Fibroblast of lung (primary cell): ENCODE measurements around the gene TCOF1. TPM values are rescaled to one million over a fixed set of nuclear protein-coding genes. Genes with fewer than 3 reads are reported as not detected.

Experiments used
- DNase-seq, 2 donors: peaks; one replicate each; pipeline versions ENCODE4 v3.0.0 to v3.0.0-alpha.2; 2010; ENCODE audit warnings: low read depth in 2 of 2
- H2AFZ ChIP-seq: 2 replicates; pipeline ENCODE4 v1.5.1; 2012; ENCODE audit warnings: low read length, control low read depth, inconsistent platforms
- H3K27ac ChIP-seq: 2 replicates; pipeline ENCODE4 v1.5.1; 2011; ENCODE audit warnings: low read length, control low read depth; ENCODE audit not compliant: insufficient read depth
- H3K27me3 ChIP-seq: 2 replicates; pipeline ENCODE4 v1.5.1; 2011; ENCODE audit warnings: mild to moderate bottlenecking, low read length; ENCODE audit not compliant: control insufficient read depth, insufficient read depth
- H3K36me3 ChIP-seq: 2 replicates; pipeline ENCODE4 v1.5.1; 2011; ENCODE audit warnings: low read length; ENCODE audit not compliant: control insufficient read depth, insufficient read depth
- H3K4me1 ChIP-seq: 2 replicates; pipeline ENCODE4 v1.5.1; 2011; ENCODE audit warnings: low read length; ENCODE audit not compliant: control insufficient read depth, insufficient read depth; ENCODE audit errors: extremely low read depth
- H3K4me2 ChIP-seq: 2 replicates; pipeline ENCODE4 v1.5.1; 2011; ENCODE audit warnings: low read length, control low read depth; ENCODE audit not compliant: insufficient read depth; ENCODE audit errors: extremely low read depth
- H3K4me3 ChIP-seq, 4 experiments: fragments of 200-600 bp in 1 of 4; sonication (generic) in 1 of 4; replicated peaks in 1 of 4; 2 replicates each; pipeline ENCODE4 v1.5.1; 2011 to 2016; ENCODE audit warnings: low read length in 4 of 4, low read depth in 3 of 4, mild to moderate bottlenecking in 3 of 4, control low read depth in 2 of 4, inconsistent platforms in 1 of 4, mixed read lengths in 1 of 4; ENCODE audit not compliant: insufficient read depth in 1 of 4; ENCODE audit errors: control extremely low read depth in 1 of 4
- H3K79me2 ChIP-seq: 2 replicates; pipeline ENCODE4 v1.5.1; 2012; ENCODE audit warnings: mild to moderate bottlenecking, low read length, inconsistent platforms; ENCODE audit not compliant: control insufficient read depth, insufficient read depth
- H3K9ac ChIP-seq: 2 replicates; pipeline ENCODE4 v1.5.1; 2011; ENCODE audit warnings: mild to moderate bottlenecking, low read length, control low read depth; ENCODE audit not compliant: insufficient read depth
- H3K9me3 ChIP-seq: 2 replicates; pipeline ENCODE4 v1.5.1; 2012; ENCODE audit warnings: low read depth, low read length; ENCODE audit not compliant: control insufficient read depth, insufficient read depth
- H4K20me1 ChIP-seq: 2 replicates; pipeline ENCODE4 v1.5.1; 2011; ENCODE audit warnings: low read length; ENCODE audit not compliant: control insufficient read depth, insufficient read depth; ENCODE audit errors: extremely low read depth
- EZH2 ChIP-seq: IDR thresholded peaks from 2 replicates; pipeline ENCODE4 v1.5.1; 2012; ENCODE audit warnings: low read length, control low read depth, mild to moderate bottlenecking; ENCODE audit errors: missing control alignments
- polyA plus RNA-seq, 2 donors: library from polyadenylated mRNA; depleted of rRNA in 1 of 2; stranded (reverse) in 1 of 2; unstranded in 1 of 2; fragments of >200 nt; gene quantifications; 2 replicates each; pipeline ENCODE4 v1.2.1, GENCODE V29; 2011 to 2012; ENCODE audit warnings: missing spikeins in 1 of 2
- total RNA-seq: library from RNA; depleted of rRNA; stranded (reverse); fragments of >200 nt; gene quantifications from 2 replicates; pipeline ENCODE4 v1.2.1, GENCODE V29; 2014
- TF ChIP-seq, protein P1 (sequence below), 2 donors: IDR thresholded peaks in 1 of 2; conservative IDR thresholded peaks in 1 of 2; 1 replicate in 1 of 2; 2 replicates in 1 of 2; pipeline ENCODE4 v1.5.1; 2011 to 2012; ENCODE audit warnings: low read length in 2 of 2, control low read depth in 1 of 2, inconsistent platforms in 1 of 2, low read depth in 1 of 2, mild to moderate bottlenecking in 1 of 2

Gene TCOF1
- total and polyA plus RNA-seq, 2 donors (not counting 1 experiment from before 2014, with no cell fraction given): 8.5 to 10.6 TPM

DNA sequence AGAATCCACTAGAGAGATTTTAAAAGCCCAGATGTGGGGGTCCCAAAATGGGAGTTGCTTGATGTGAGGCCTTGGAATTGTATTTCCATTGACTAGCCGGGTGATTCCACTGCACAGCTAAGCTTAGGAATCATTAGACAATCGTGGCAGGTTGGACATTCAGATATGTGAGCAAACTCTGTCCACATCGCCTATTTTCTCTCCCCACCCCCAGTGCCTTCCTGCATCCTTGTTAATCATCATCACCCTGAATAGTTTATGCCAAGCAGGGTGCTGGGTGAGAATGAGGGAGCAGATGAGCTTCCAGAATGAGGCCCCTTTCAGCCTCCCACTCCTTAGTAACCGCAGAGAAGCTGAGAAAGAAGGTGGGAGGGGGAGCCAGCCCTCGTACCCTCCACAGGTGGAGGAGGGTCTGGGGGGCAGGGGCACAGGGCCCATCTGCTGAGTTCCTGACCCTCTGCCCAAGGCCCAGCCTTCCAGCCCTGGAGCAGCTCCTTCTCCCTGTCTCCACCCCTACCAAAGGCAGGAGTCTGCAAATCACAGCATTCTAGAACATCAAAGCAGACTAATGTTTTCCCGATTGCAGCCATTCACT lies 7.7 kb upstream of the TCOF1 start:
- Histone ChIP-seq H3K27me3 (no peaks in the 10 kb centered on the region), H2AFZ (no peak overlapping the region), H3K9me3 (no peaks in the 10 kb centered on the region), H3K4me2 (no peak overlapping the region), H3K4me3 (no peak overlapping the region), H3K4me1 (no peaks in the 10 kb centered on the region), H3K9ac (no peak overlapping the region), H4K20me1 (no peaks in the 10 kb centered on the region), H3K27ac (no peak overlapping the region), H3K36me3 (no peaks in the 10 kb centered on the region), H3K79me2 (no peaks in the 10 kb centered on the region)
- TF ChIP-seq, protein P1, sequence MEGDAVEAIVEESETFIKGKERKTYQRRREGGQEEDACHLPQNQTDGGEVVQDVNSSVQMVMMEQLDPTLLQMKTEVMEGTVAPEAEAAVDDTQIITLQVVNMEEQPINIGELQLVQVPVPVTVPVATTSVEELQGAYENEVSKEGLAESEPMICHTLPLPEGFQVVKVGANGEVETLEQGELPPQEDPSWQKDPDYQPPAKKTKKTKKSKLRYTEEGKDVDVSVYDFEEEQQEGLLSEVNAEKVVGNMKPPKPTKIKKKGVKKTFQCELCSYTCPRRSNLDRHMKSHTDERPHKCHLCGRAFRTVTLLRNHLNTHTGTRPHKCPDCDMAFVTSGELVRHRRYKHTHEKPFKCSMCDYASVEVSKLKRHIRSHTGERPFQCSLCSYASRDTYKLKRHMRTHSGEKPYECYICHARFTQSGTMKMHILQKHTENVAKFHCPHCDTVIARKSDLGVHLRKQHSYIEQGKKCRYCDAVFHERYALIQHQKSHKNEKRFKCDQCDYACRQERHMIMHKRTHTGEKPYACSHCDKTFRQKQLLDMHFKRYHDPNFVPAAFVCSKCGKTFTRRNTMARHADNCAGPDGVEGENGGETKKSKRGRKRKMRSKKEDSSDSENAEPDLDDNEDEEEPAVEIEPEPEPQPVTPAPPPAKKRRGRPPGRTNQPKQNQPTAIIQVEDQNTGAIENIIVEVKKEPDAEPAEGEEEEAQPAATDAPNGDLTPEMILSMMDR (conservative IDR thresholded peaks at IDR 0.05 in 1 of 2, IDR thresholded peaks at IDR 0.05 in 1 of 2; ENCODE audit: low read depth in 1 of 2, low read length in 2 of 2): no peak
- no peak for TF ChIP-seq EZH2
- DNase-seq: no peak

DNA sequence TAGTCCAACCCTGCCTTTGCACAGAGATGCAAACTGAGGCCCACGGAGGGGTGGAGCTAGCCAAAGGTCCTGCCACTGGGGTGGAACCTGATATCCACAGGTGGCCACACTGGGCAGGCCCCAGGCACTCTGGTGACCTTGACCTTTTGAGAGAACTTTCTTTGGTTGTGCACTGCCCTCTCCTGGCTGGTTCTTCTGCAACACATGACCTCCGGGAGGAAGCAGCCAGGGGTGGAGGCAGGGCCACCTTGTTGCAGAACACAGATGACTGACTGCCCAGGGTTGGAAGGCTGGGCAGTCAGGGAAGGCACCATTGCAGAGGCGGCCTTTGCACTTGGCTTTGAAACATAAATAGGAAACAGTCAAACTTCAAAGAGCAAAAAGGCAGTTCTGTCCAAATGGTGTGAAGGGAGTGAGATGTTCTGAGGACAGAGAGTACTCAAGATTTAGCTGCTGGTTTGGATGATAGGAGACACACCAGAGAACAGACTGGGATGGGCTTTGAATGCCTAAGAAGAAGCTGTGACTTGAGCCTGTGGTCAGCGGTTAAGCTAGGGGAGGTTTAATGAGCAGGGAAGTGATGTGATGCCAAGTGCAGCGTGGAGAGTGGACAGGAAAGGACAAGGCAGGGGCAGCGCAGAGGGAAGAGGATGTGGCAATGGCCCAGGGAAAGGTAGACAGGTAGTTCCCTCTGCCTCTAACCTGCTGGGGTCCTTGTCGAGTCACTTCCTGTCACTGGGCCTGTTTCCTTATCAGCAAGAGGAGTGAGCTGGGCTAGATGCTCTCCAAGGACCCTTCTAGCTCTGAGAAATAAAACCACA lies 6.8 kb upstream of the TCOF1 start:
- Histone ChIP-seq H3K9ac (no peak overlapping the region), H4K20me1 (no peaks in the 10 kb centered on the region), H3K36me3 (no peaks in the 10 kb centered on the region), H3K27ac (no peak overlapping the region), H2AFZ (no peak overlapping the region), H3K79me2 (no peaks in the 10 kb centered on the region), H3K4me2 (no peak overlapping the region), H3K4me3 (no peak overlapping the region), H3K9me3 (no peaks in the 10 kb centered on the region), H3K27me3 (no peaks in the 10 kb centered on the region), H3K4me1 (no peaks in the 10 kb centered on the region)
- DNase-seq: peak; percentile 42 to 83
- TF ChIP-seq EZH2: no peak
- TF ChIP-seq, protein P1 (conservative IDR thresholded peaks at IDR 0.05 in 1 of 2, IDR thresholded peaks at IDR 0.05 in 1 of 2; ENCODE audit: low read depth in 1 of 2, low read length in 2 of 2): peak; percentile 59 to 74

DNA sequence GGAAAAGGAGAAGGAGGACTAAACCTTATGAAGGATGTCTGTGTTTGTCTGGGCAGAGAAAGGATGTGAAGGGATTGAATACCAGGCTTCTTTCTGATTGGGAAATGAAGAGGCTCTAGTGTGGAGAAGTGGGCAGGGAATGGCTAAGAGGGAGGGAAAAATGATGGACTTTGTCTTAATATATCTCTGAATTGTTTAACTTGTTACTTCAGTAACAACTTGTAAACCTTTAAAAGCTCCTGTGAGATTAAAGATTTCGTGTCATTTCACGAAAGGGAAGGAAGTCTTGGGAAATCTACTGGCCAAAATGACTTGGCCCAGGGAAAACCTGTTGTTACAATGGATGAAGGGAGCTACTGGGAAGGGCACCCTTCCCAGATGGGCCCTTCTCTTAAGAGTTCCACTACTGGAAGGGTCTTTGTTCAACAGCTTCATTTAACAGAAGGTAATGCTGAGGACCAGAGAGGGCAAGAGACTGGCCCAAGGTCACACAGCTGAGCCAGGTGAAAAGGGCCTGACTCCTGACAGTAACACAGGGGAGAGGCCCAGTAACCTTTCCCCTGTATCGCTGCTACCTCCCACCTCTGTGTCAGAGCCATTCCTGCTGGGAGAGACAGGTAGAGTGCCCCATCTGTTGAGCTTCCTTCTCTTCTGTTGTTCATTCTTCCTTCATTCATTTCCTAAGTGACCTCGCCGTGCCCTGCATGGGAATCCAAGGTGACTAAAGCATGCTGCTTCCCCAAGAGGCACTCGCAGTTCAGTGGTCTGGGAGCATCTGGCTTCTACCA lies 5.1 kb upstream of the TCOF1 start:
- Histone ChIP-seq H3K36me3 (no peaks in the 10 kb centered on the region), H4K20me1 (no peaks in the 10 kb centered on the region), H3K27me3 (no peaks in the 10 kb centered on the region), H3K9ac (no peak overlapping the region), H2AFZ (no peak overlapping the region), H3K27ac (no peak overlapping the region), H3K79me2 (no peaks in the 10 kb centered on the region), H3K4me2 (no peak overlapping the region), H3K4me1 (no peaks in the 10 kb centered on the region), H3K4me3 (no peak overlapping the region), H3K9me3 (no peaks in the 10 kb centered on the region)
- DNase-seq: peak in 1 of 2 donors; percentile 15
- TF ChIP-seq, protein P1 (conservative IDR thresholded peaks at IDR 0.05 in 1 of 2, IDR thresholded peaks at IDR 0.05 in 1 of 2; ENCODE audit: low read depth in 1 of 2, low read length in 2 of 2): no peak
- TF ChIP-seq EZH2: no peak
